ENCODE measurements around the gene WDR18. TPM values are rescaled to one million over a fixed set of nuclear protein-coding genes. Genes with fewer than 3 reads are reported as not detected.

Gene WDR18
- 69.9 and 83.3 TPM in 2 replicates for total RNA-seq

DNA sequence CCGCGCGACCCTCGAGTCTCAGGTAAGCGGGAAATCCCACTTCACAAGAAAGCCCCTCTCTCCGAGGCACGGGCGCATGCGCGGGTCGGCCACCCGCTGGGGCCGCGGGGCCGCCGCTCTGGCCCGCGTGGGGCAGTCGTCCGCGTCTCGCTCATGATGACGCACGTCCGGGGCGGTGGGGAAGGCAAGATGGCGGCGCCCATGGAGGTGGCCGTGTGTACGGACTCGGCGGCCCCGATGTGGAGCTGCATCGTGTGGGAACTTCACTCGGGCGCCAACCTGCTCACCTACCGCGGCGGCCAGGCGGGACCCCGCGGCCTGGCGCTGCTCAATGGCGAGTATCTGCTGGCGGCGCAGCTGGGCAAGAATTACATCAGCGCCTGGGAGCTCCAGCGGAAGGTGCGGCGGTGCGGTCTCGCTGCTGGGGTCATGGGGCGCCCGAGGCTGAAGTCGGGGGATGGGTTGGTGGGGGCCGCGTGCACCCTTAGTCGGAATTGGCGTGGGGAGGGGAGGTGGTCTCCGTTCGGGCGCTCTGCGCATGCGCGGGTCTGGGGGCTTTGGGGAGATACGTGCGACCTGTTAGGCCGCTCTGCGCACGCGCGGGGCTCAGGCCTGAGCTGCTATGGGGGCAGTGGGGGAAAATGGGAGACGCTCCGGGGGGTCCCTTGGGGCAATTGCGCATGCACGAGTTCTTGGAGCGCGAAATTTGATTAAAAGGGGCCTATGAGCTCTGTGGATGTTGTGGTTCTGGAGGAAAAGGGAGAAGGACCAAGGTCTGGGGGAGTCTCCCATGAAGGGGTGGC lies at the start of gene WDR18:
Gene WDR18, plus strand, starts transcription at position 181 of the 803 bp plus-strand sequence. Its CDS starts 9 bp downstream, at position 190.
- DNase-seq, result peak; percentile 93

DNA sequence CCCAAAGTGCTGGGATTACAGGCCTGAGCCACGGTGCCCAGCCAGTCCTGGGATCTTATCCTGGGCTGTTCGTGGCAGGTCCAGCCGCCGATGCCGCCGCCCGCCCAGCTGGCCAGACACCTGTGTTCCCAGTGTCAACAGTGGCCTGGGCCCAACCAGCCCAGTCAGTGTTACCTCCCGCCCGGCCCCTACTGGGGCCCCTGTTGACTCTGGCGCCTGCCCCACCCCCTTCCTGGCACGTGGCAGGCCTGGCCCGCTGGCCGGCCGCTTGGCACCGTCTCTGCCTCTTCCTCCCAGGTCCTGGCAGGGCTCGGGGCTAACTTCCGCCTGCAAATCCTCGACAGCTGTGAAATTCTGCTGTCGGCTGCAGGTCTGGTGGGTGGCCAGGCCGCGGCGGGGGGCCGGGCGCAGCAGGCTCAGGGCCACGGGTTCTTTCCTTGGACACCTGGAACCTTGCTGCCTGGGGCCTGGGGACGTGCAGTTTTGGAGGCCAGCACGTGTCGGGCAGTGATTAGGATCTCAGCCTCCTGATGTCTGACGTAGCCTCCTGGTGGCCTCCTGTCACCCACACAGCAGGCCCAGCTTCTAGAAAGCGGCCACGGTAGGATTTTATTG lies 49.2 kb upstream of the WDR18 start:
- DNase-seq, result peak; percentile 94

- DNase-seq, result no peak
Observed at GRCh38 chr19:936175-936546, 48.0 kb upstream of the WDR18 start.

GRCh38 chr19:937259-937694 lies 46.9 kb upstream of the WDR18 start:
- no peak for DNase-seq

- no peak for DNase-seq
Observed at GRCh38 chr19:938233-938923, 45.8 kb upstream of the WDR18 start.

DNA sequence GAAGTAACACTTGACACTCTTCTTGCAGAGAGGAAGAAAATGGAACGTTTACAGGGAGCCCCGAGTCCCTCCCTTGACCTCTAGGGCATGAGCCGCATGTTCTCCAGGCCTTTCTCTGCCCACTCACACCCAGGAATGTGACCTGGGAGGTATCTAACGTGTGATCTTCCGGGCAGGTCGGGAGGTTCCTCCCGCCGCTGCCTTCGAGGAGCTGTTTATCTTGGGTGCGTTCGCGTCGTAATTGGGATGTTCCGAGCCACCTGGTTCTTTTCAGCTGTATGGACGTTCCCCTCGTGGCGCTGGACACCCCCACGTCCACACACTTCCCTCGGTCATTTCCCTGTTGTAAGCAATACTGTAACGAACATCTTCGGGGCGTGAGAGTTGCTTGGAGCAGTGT lies 44.7 kb upstream of the WDR18 start:
- no peak for DNase-seq

GRCh38 chr19:939922-940321 lies 44.2 kb upstream of the WDR18 start:
- DNase-seq, result no peak

GRCh38 chr19:940591-941291 lies 43.4 kb upstream of the WDR18 start:
- peak; percentile 72 for DNase-seq

GRCh38 chr19:941292-942132 lies 42.6 kb upstream of the WDR18 start:
- DNase-seq, result no peak

DNA sequence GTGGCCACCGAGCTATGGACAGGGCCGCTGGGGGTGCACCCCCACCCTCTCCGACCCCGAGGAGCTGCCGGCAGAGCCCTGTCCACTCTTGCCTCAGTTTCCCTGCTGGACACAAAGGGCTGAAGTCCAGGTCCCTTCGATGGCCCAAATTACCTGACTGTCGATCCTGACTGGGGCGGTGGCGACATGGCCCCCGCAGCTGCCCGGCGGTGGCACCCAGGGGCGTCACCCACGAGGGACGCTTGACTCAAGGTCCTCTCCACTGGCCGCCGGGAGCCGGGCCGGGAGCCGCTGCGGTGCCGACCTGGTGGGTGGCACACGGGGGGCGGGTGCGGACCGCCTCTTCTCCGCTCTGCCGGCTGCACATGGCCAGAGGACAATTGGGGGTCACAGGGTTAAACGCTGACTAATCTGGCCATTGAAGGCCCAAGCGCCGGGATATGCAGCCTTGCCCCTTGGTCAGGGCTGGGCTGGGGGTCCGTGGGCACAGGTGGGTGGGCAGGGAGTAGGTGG lies 42.0 kb upstream of the WDR18 start:
- peak; percentile 69 for DNase-seq

DNA sequence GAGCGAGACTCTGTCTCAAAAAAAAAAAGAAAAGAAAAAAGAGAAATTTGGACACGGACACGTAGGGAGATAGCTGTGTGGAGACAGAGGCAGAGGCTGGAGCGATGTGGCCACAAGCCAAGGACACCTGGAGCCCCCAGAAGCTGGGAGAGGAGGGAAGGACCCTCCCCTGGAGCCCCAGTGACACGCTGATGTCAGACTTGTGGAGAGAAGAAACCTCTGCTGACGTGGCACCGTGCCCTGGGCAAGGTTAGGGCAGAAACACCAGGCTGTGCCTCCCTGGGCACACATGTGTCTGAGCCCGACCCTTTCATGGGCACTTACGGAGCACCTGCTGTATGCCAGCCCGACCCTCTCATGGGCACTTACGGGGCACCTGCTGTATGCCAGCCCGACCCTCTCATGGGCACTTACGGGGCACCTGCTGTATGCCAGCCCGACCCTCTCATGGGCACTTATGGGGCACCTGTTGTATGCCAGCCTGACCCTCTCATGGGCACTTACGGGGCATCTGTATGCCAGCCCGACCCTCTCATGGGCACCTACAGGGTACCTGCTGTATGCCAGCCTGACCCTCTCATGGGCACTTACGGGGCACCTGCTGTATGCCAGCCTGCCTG lies 40.5 kb upstream of the WDR18 start:
- DNase-seq, result no peak

- no peak for DNase-seq
Observed at GRCh38 chr19:944171-944567, 40.0 kb upstream of the WDR18 start.

DNA sequence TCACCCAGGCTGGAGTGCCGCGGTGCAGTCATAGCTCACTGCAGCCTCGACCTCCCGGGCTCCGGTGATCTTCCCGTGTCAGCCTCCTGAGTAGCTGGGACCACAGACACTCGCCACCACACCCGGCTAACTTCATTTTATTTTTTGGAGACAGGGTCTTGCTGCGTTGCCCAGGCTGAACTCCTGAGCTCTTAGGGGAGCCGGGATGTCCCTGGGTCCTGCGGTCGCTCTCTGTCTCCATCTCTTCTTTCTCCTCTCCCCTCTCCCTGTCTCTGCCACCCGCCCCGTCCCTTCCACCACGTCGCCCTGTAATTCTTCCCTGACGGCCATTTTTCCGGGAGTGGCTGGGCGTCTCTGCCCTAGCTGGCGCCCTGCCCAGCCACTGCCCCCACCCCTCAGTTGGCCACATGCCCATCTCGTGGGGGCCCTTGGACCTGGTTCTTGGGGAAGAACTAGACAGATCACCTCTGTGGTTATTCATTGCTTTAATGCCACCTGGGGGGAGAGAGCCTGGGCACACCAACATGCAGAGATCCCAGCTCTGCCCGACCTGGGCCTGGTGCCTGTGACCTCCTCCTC lies 39.4 kb upstream of the WDR18 start:
- DNase-seq, result no peak

- no peak for DNase-seq
Observed at GRCh38 chr19:945401-946252, 38.5 kb upstream of the WDR18 start.

- no peak for DNase-seq
Observed at GRCh38 chr19:947090-947706, 36.9 kb upstream of the WDR18 start.

DNA sequence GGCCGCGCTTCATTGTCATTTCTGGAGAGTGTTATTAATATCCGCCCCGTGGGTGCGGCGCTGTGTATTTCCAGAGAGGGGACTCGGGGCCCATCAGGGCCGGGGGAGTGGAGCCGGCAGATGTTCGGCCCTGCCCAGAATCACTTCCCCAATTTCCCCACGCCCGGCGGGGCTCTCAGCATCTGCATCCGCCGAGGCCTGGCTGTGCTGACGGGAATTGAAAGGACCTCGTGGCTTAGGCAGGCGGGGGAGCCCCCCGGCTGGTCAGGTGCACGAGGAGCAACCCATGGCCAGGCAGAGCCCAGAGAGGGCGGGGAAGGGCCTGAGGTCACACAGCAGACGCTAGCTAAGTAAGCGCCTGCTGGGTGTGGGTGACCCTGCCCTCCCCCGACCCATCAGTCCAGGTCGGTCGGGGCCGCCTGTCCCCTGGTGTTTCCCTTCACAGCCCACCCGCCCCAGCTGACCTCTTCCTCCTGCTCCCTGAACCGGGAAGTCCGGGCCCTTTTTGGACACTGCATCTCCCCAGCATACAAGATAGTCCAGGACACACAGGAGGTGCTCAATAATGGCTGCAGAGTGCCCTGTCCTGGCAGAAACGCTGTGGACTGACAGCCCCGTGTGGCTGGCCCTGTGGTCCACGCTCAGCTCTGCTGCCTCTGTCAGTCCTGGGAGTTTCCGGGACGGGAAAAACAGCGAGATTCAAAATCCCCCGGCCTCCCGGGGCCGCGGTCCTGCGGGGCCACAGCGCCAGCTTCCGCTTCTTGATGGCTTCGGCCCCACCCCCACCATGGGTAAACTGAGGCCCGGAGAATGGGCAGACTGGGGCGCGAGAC lies 36.2 kb upstream of the WDR18 start:
- DNase-seq, result no peak

- no peak for DNase-seq
Observed at GRCh38 chr19:948842-949496, 35.2 kb upstream of the WDR18 start.

Measured in dermis blood vessel endothelial cell (primary cell).